HCT116 (cell line): ENCODE results near the gene SSTR5. TPM values are rescaled to one million over a fixed set of nuclear protein-coding genes. Genes with fewer than 3 reads are reported as not detected.
"Not testable (repeated sequence)": the region's sequence is repeated elsewhere in the genome, so short reads cannot be mapped to it uniquely, and the experiment has no call there.

Source experiments
- ATAC-seq: fragments of 200-7000 bp; cut with Tn5 transposase; 2 replicates; pipeline ENCODE4 v1.9.1; 2020; ENCODE audit warnings: mild to moderate bottlenecking, moderate library complexity
- BruUV-seq: library from RNA; stranded (reverse); fragments of 400-500 nt; replicated peaks from 2 replicates; lab custom pipeline; 2021; lab: Mats Ljungman, UMichigan
- CTCF ChIA-PET: fragments of 300-600 bp; sonication (Branson Sonifier 250); formaldehyde crosslinking; loops from one replicate; lab custom pipeline; 2021; ENCODE audit warnings: antibody characterized with exemption; lab: Charles Lee
- POLR2A ChIA-PET: fragments of 300-600, 350-600 bp; sonication (Branson Sonifier 250); formaldehyde crosslinking; loops from one replicate; lab custom pipeline; 2021; ENCODE audit warnings: antibody characterized with exemption; lab: Charles Lee
- RAD21 ChIA-PET, 2 experiments: fragments of 300-600 bp; sonication (Branson Sonifier 250); formaldehyde crosslinking; loops; one replicate each; lab custom pipeline; 2023; ENCODE audit warnings: low total read pairs in 2 of 2; ENCODE audit not compliant: uncharacterized antibody in 2 of 2, unreplicated experiment in 2 of 2, low non-redundant PET in 1 of 2; lab: Charles Lee
- DNase-seq: peaks from one replicate; pipeline ENCODE4 v3.0.0-alpha.2; 2010; ENCODE audit warnings: low read depth, low spot score
- H2AFZ ChIP-seq: fragments of 200-600 bp; shearing (Covaris generic), sonication (generic); 2 replicates; pipeline ENCODE4 v1.6.1; 2017; ENCODE audit warnings: low read depth, mixed run types, mixed read lengths, antibody characterized with exemption, low read length; ENCODE audit not compliant: poor library complexity, severe bottlenecking
- H3K27ac ChIP-seq: 2 replicates; pipeline ENCODE4 v1.5.1; 2012; ENCODE audit warnings: low read depth, low read length
- H3K27me3 ChIP-seq: fragments of 200-600 bp; sonication (generic); 2 replicates; pipeline ENCODE4 v1.6.1; 2016; ENCODE audit warnings: mixed run types, low read length, mixed read lengths; ENCODE audit not compliant: insufficient read depth
- H3K36me3 ChIP-seq, 2 experiments: fragments of 200-500 bp in 1 of 2; fragments of 200-600 bp in 1 of 2; sonication (Bioruptor generic) in 1 of 2; sonication (generic) in 1 of 2; 2 replicates each; pipeline versions ENCODE4 v1.5.1 to v1.6.1; 2014 to 2016; ENCODE audit warnings: low read length in 2 of 2, inconsistent platforms in 1 of 2, mixed read lengths in 1 of 2, mixed run types in 1 of 2; ENCODE audit not compliant: insufficient read depth in 2 of 2, control insufficient read depth in 1 of 2
- H3K4me1 ChIP-seq, 2 experiments: fragments of 200-600 bp in 1 of 2; sonication (generic) in 1 of 2; 2 replicates each; pipeline versions ENCODE4 v1.5.1 to v1.6.1; 2012 to 2017; ENCODE audit warnings: low read length in 2 of 2, inconsistent platforms in 1 of 2, mild to moderate bottlenecking in 1 of 2, mixed read lengths in 1 of 2, mixed run types in 1 of 2, moderate library complexity in 1 of 2; ENCODE audit not compliant: insufficient read depth in 2 of 2, control insufficient read depth in 1 of 2
- H3K4me2 ChIP-seq: fragments of 200-600 bp; sonication (generic); 2 replicates; pipeline ENCODE4 v1.6.1; 2017; ENCODE audit warnings: mixed run types, low read length, mixed read lengths
- H3K4me3 ChIP-seq, 2 experiments: fragments of 200-600 bp in 1 of 2; sonication (generic) in 1 of 2; replicated peaks in 1 of 2; 2 replicates each; pipeline ENCODE4 v1.5.1; 2011 to 2016; ENCODE audit warnings: low read length in 2 of 2, control low read depth in 1 of 2, low read depth in 1 of 2, mild to moderate bottlenecking in 1 of 2, mixed read lengths in 1 of 2, mixed run types in 1 of 2
- H3K79me2 ChIP-seq: fragments of 200-600 bp; sonication (generic); 2 replicates; pipeline ENCODE4 v1.6.1; 2017; ENCODE audit warnings: mild to moderate bottlenecking, mixed run types, low read length, moderate library complexity, mixed read lengths; ENCODE audit not compliant: insufficient read depth
- H3K9ac ChIP-seq: fragments of 200-600 bp; sonication (generic); 2 replicates; pipeline ENCODE4 v1.6.1; 2016; ENCODE audit warnings: low read length, mixed read lengths
- H3K9me2 ChIP-seq: fragments of 200-600 bp; sonication (generic), shearing (Covaris generic); 2 replicates; pipeline ENCODE4 v1.6.1; 2017; ENCODE audit warnings: mixed run types, mild to moderate bottlenecking, moderate library complexity; ENCODE audit not compliant: insufficient read depth
- H3K9me3 ChIP-seq, 2 experiments: fragments of 200-500 bp in 1 of 2; fragments of 200-600 bp in 1 of 2; sonication (Bioruptor generic) in 1 of 2; sonication (generic) in 1 of 2; 2 replicates each; pipeline ENCODE4 v1.6.1; 2014 to 2017; ENCODE audit warnings: low read length in 2 of 2, mixed read lengths in 2 of 2, inconsistent platforms in 1 of 2, low read depth in 1 of 2, mild to moderate bottlenecking in 1 of 2, mixed run types in 1 of 2, moderate library complexity in 1 of 2; ENCODE audit not compliant: control insufficient read depth in 1 of 2, insufficient read depth in 1 of 2
- H4K20me1 ChIP-seq: fragments of 200-600 bp; sonication (generic), shearing (Covaris generic); 2 replicates; pipeline ENCODE4 v1.6.1; 2017; ENCODE audit warnings: mixed run types, mild to moderate bottlenecking, moderate library complexity; ENCODE audit not compliant: insufficient read depth
- POLR2AphosphoS5 ChIP-seq: IDR thresholded peaks from 2 replicates; pipeline ENCODE4 v1.6.1; 2011; ENCODE audit warnings: mild to moderate bottlenecking, low read depth, low read length, moderate library complexity
- intact Hi-C: fragments of 100-400 bp; cut with micrococcal nuclease; formaldehyde crosslinking; loops from 2 replicates; pipeline ENCODE4 v1.10.0; 2022
- total RNA-seq: library from RNA; stranded (reverse); gene quantifications from one replicate; pipeline ENCODE4 v1.2.1, GENCODE V29; 2021; ENCODE audit not compliant: unreplicated experiment

The SSTR5 gene
- total RNA-seq, 1 experiment from 2014 or later = 7.2 TPM

DNA sequence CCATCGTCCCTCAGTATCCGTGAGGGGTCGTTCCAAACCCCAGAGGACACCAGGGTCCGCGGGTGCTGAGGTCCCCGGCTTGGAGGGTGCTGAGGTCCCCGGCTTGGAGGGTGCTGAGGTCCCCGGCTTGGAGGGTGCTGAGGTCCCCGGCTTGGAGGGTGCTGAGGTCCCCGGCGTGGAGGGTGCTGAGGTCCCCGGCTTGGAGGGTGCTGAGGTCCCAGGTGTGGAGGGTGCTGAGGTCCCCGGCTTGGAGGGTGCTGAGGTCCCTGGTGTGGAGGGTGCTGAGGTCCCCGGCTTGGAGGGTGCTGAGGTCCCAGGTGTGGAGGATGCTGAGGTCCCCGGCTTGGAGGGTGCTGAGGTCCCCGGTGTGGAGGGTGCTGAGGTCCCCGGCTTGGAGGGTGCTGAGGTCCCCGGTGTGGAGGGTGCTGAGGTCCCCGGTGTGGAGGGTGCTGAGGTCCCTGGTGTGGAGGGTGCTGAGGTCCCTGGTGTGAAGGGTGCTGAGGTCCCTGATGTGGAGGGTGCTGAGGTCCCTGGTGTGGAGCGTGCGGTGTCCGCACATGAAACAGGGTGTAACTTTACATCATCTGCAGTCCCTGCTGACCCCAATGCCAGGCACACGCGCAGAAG lies 47.3 kb upstream of the SSTR5 start:
- peaks cover 11% of the 10 kb centered on the region for H3K27me3 ChIP-seq
- H3K9ac ChIP-seq, H3K4me3 ChIP-seq, RAD21 ChIA-PET, CTCF ChIA-PET, H3K27ac ChIP-seq, H3K9me3 ChIP-seq, ATAC-seq, H3K36me3 ChIP-seq, BruUV-seq, H2AFZ ChIP-seq, H3K4me2 ChIP-seq, H3K9me2 ChIP-seq, H4K20me1 ChIP-seq, POLR2A ChIA-PET, H3K79me2 ChIP-seq, DNase-seq, H3K4me1 ChIP-seq, intact Hi-C loops: not testable (repeated sequence)

DNA sequence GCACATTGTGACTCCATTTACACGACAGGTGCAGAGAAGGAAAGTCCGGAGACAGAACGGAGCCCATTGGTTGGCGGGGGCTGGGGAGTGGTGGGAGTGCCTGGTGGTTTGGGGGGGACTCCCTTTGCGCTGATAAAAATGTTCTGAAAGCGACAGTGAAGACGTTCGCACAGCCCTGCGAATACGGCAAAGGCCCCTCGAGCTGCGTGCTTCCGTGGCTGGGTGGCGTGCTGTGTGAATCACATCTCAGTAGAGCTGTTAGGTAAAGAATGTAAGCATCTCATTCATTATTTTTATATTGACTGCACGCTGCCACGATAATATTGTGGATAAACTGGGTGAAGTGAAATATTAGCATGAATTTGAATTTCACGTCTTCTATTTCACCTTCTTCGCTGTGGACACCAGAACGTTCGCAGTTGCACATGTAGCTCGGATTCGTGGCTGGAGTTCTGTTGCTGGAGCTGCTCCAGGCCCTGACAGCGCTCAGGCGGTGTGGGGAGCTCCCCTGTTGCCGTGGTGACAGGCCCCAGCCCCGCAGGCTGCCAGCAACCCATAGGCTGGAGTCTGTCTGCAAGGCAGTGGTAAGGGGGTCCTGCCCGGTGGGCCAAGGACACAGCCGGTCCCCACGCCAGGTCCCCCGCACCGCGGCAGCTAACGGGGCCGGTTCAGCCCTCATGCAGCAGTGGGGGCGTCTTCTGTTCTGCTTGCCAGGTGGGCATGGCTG lies 46.3 kb upstream of the SSTR5 start:
- ATAC-seq (no peak), DNase-seq (no peak)
- ChIA-PET CTCF (no interaction called here), POLR2A (no interaction called here), RAD21 (no interaction called here)
- Histone ChIP-seq H3K9me2 (no peaks in the 10 kb centered on the region), H3K36me3 (no peaks in the 10 kb centered on the region), H3K27ac (no peak overlapping the region), H3K9ac (no peak overlapping the region), H2AFZ (no peak overlapping the region), H3K79me2 (no peaks in the 10 kb centered on the region)
- no TSS peak for BruUV-seq
- no peak for TF ChIP-seq POLR2AphosphoS5
- TF ChIP-seq, all 23 proteins: peak for 0
- Histone ChIP-seq H3K4me3 (no peak overlapping the region), H3K4me2 (no peak overlapping the region), H3K27me3 (peaks cover 11% of the 10 kb centered on the region), H3K4me1 (no peaks in the 10 kb centered on the region), H3K9me3 (no peaks in the 10 kb centered on the region), H4K20me1 (no peaks in the 10 kb centered on the region)
- intact Hi-C loops = no loop called here
